CD14-positive monocyte (primary cell): ENCODE data around the gene NLRP3. TPM values are rescaled to one million over a fixed set of nuclear protein-coding genes. Genes with fewer than 3 reads are reported as not detected.

Source experiments
- DNase-seq, 3 donors: peaks; one replicate each; pipeline ENCODE4 v3.0.0-alpha.2; 2011 to 2022
- H2AFZ ChIP-seq: 2 replicates; pipeline ENCODE4 v1.6.0; 2012; ENCODE audit warnings: mild to moderate bottlenecking, low read depth, low read length, inconsistent platforms; ENCODE audit not compliant: insufficient read depth, poor library complexity, severe bottlenecking
- H3K27ac ChIP-seq, 2 donors: 1 replicate in 1 of 2; 2 replicates in 1 of 2; pipeline ENCODE4 v1.5.1; 2012 to 2013; ENCODE audit warnings: low read length in 2 of 2, control low read depth in 1 of 2, inconsistent platforms in 1 of 2, low read depth in 1 of 2, mild to moderate bottlenecking in 1 of 2
- H3K27me3 ChIP-seq, 2 donors: one replicate each; pipeline versions ENCODE4 v1.6.0 to v1.6.1; 2011 to 2013; ENCODE audit warnings: low read length in 2 of 2; ENCODE audit not compliant: control insufficient read depth in 2 of 2, insufficient read depth in 2 of 2
- H3K36me3 ChIP-seq, 2 donors: replicated peaks in 1 of 2; 1 replicate in 1 of 2; 2 replicates in 1 of 2; pipeline versions ENCODE4 v1.5.1 to v1.6.1; 2012 to 2013; ENCODE audit warnings: low read length in 2 of 2, control low read depth in 1 of 2, inconsistent platforms in 1 of 2, mild to moderate bottlenecking in 1 of 2; ENCODE audit not compliant: insufficient read depth in 2 of 2, control insufficient read depth in 1 of 2
- H3K4me1 ChIP-seq, 2 donors: 1 replicate in 1 of 2; 2 replicates in 1 of 2; pipeline versions ENCODE4 v1.5.1 to v1.6.1; 2012 to 2013; ENCODE audit warnings: low read length in 2 of 2, control low read depth in 1 of 2, inconsistent platforms in 1 of 2, mild to moderate bottlenecking in 1 of 2, moderate library complexity in 1 of 2; ENCODE audit not compliant: insufficient read depth in 2 of 2, control insufficient read depth in 1 of 2
- H3K4me2 ChIP-seq: replicated peaks from 2 replicates; pipeline ENCODE3; 2012; ENCODE audit warnings: low read length, moderate library complexity, mild to moderate bottlenecking; ENCODE audit not compliant: poor library complexity, severe bottlenecking; ENCODE audit errors: extremely low read depth
- H3K4me3 ChIP-seq, 3 experiments: fragments of 200-600 bp in 1 of 3; sonication (generic) in 1 of 3; replicated peaks in 1 of 3; 1 replicate in 2 of 3; 2 replicates in 1 of 3; pipeline ENCODE4 v1.5.1; 2011 to 2013; ENCODE audit warnings: low read length in 3 of 3, mild to moderate bottlenecking in 3 of 3, control low read depth in 2 of 3, low read depth in 2 of 3, inconsistent platforms in 1 of 3, moderate library complexity in 1 of 3
- H3K79me2 ChIP-seq: 2 replicates; pipeline ENCODE4 v1.6.0; 2012; ENCODE audit warnings: mild to moderate bottlenecking, control low read depth, inconsistent platforms, low read length, moderate library complexity; ENCODE audit not compliant: insufficient read depth
- H3K9ac ChIP-seq: 2 replicates; pipeline ENCODE4 v1.6.0; 2017; ENCODE audit warnings: low read length, mild to moderate bottlenecking; ENCODE audit not compliant: insufficient read depth, poor library complexity, severe bottlenecking
- H3K9me3 ChIP-seq, 2 donors: replicated peaks in 1 of 2; 1 replicate in 1 of 2; 2 replicates in 1 of 2; pipeline versions ENCODE4 v1.5.1 to v1.6.1; 2012 to 2013; ENCODE audit warnings: low read length in 2 of 2, control low read depth in 1 of 2; ENCODE audit not compliant: control insufficient read depth in 1 of 2, insufficient read depth in 1 of 2
- H4K20me1 ChIP-seq: 2 replicates; pipeline ENCODE4 v1.6.0; 2012; ENCODE audit warnings: mild to moderate bottlenecking, low read length, control low read depth, moderate library complexity; ENCODE audit not compliant: insufficient read depth
- H3K27ac Mint-ChIP-seq, 7 donors: one replicate each; pipeline ENCODE4 v1.8.0; 2020; ENCODE audit warnings: mild to moderate bottlenecking in 7 of 7, mixed read lengths in 7 of 7, moderate library complexity in 6 of 7, inconsistent platforms in 2 of 7
- H3K27me3 Mint-ChIP-seq, 3 donors: one replicate each; pipeline ENCODE4 v1.8.0; 2021 to 2022; ENCODE audit warnings: low read depth in 3 of 3, mild to moderate bottlenecking in 3 of 3, mixed read lengths in 3 of 3, moderate library complexity in 3 of 3, inconsistent platforms in 1 of 3
- H3K36me3 Mint-ChIP-seq, 2 donors: one replicate each; pipeline ENCODE4 v1.8.0; 2020; ENCODE audit warnings: mixed read lengths in 2 of 2, inconsistent platforms in 1 of 2, mild to moderate bottlenecking in 1 of 2
- H3K4me1 Mint-ChIP-seq: one replicate; pipeline ENCODE4 v1.8.0; 2020; ENCODE audit warnings: mild to moderate bottlenecking, mixed read lengths
- H3K4me3 Mint-ChIP-seq, 2 donors: one replicate each; pipeline ENCODE4 v1.8.0; 2020; ENCODE audit warnings: mild to moderate bottlenecking in 2 of 2, mixed read lengths in 2 of 2, moderate library complexity in 1 of 2
- H3K9me3 Mint-ChIP-seq, 7 donors: one replicate each; pipeline ENCODE4 v1.8.0; 2020 to 2022; ENCODE audit warnings: mixed read lengths in 7 of 7, mild to moderate bottlenecking in 6 of 7, moderate library complexity in 6 of 7, inconsistent platforms in 2 of 7
- CTCF ChIP-seq: fragments of 200-600 bp; IDR thresholded peaks from one replicate; pipeline ENCODE4 v1.8.0; 2022; ENCODE audit warnings: antibody characterized with exemption, mild to moderate bottlenecking
- WGBS: methylation state at CpG from one replicate; pipeline ENCODE4 v1.1.5; 2013; ENCODE audit warnings: missing lambda C conversion rate; ENCODE audit not compliant: insufficient coverage; 5-methylcytosine and 5-hydroxymethylcytosine counted together
- intact Hi-C, 2 donors: fragments of 100-400 bp; cut with micrococcal nuclease; formaldehyde crosslinking; loops; one replicate each; pipeline versions ENCODE4 v1.15.0 to v1.15.1; 2023
- polyA plus RNA-seq, 3 donors: library from polyadenylated mRNA; depleted of rRNA in 1 of 3; unstranded in 2 of 3; stranded (reverse) in 1 of 3; fragments of 300-500 nt in 2 of 3; fragments of >200 nt in 1 of 3; fragmentation: Illumina TruSeq in 2 of 3; gene quantifications; 1 replicate in 2 of 3; 2 replicates in 1 of 3; pipeline ENCODE4 v1.2.3, GENCODE V29; 2012 to 2021

Gene NLRP3
- polyA plus RNA-seq, 3 donors: 56.2 to 400 (median 61.9) TPM

- H3K9ac ChIP-seq: no peak overlapping the region
- TF ChIP-seq CTCF: no peak
- Mint-ChIP-seq H3K4me1 (peaks cover 52% of the 10 kb centered on the region), H3K27me3 (peaks cover 0 to 2% (median 1%) of the 10 kb centered on the region in 3 donors), H3K9me3 (no peaks in the 10 kb centered on the region), H3K27ac (peak overlapping the region; percentile 82 to 96 (median 93)), H3K4me3 (peak overlapping the region; percentile 45 to 68), H3K36me3 (no peaks in the 10 kb centered on the region)
- H3K79me2 ChIP-seq: no peaks in the 10 kb centered on the region
- H3K27me3 ChIP-seq: no peaks in the 10 kb centered on the region
- no peaks in the 10 kb centered on the region for H3K36me3 ChIP-seq
- H3K9me3 ChIP-seq: no peaks in the 10 kb centered on the region
- peak overlapping the region; percentile 29 to 74 for H3K27ac ChIP-seq
- peak overlapping the region in 1 of 3 experiments; percentile 17 for H3K4me3 ChIP-seq
- intact Hi-C loops: no loop called here
- H2AFZ ChIP-seq: no peak overlapping the region
- peak; percentile 65 to 81 (median 78) for DNase-seq
- 25% methylated on average over 4 of the region's 7 CpGs for WGBS
- no peaks in the 10 kb centered on the region for H4K20me1 ChIP-seq
- peaks cover 52 to 57% of the 10 kb centered on the region in 2 donors for H3K4me1 ChIP-seq
- H3K4me2 ChIP-seq: peak overlapping the region; percentile 40
Observed at GRCh38 chr1:247402120-247402675, 13.8 kb upstream of the NLRP3 start.

- peak overlapping the region; percentile 99 to 100 for H3K27ac ChIP-seq
- H3K4me3 Mint-ChIP-seq: peak overlapping the region in 1 of 2 donors; percentile 39
Observed at GRCh38 chr1:247406014-247406656, 9.8 kb upstream of the NLRP3 start.

More at GRCh38 chr1:247406014-247406656, 9.8 kb upstream of the NLRP3 start:
- H3K4me1 ChIP-seq: peaks cover 87 to 90% of the 10 kb centered on the region in 2 donors
- Mint-ChIP-seq H3K9me3 (peaks cover 0 to 2% (median 0%) of the 10 kb centered on the region in 7 donors), H3K4me1 (peaks cover 79% of the 10 kb centered on the region), H3K36me3 (peaks cover 0 to 1% of the 10 kb centered on the region in 2 donors), H3K27me3 (peaks cover 0 to 2% (median under 1%) of the 10 kb centered on the region in 3 donors), H3K27ac (peak overlapping the region; percentile 98 to 100 (median 99))
- intact Hi-C loops: loop anchor here in 1 of 2 donors (5.0 kb wide), 1 partner anchor 41 kb away; no protein-coding TSS in a partner anchor
- no peaks in the 10 kb centered on the region for H4K20me1 ChIP-seq
- no peaks in the 10 kb centered on the region for H3K27me3 ChIP-seq
- H3K36me3 ChIP-seq: no peaks in the 10 kb centered on the region
- H3K79me2 ChIP-seq: peaks cover 6% of the 10 kb centered on the region
- 89% methylated on average over 18 of the region's 40 CpGs for WGBS
- peak overlapping the region in 1 of 3 experiments; percentile 8 for H3K4me3 ChIP-seq
- H3K4me2 ChIP-seq: peak overlapping the region; percentile 32
- no peak overlapping the region for H2AFZ ChIP-seq
- peak in 1 of 3 donors; percentile 21 for DNase-seq
- H3K9ac ChIP-seq: peak overlapping the region; percentile 41
- TF ChIP-seq CTCF: no peak
- H3K9me3 ChIP-seq: no peaks in the 10 kb centered on the region
